H9 (cell line): Measurements from ENCODE around the gene FDX1. TPM values are rescaled to one million over a fixed set of nuclear protein-coding genes. Genes with fewer than 3 reads are reported as not detected.

Source experiments
- DNase-seq: peaks from one replicate; pipeline ENCODE4 v3.0.0-alpha.2; 2017
- H2AFZ ChIP-seq: one replicate; pipeline ENCODE4 v1.6.1; 2013; ENCODE audit warnings: mild to moderate bottlenecking, low read length, control low read depth, moderate library complexity
- H2AK5ac ChIP-seq: 2 replicates; pipeline ENCODE4 v1.6.1; 2013; ENCODE audit warnings: low read length, control low read depth, mixed read lengths; ENCODE audit not compliant: insufficient read length
- H2BK120ac ChIP-seq: one replicate; pipeline ENCODE4 v1.6.1; 2013; ENCODE audit warnings: low read depth, mild to moderate bottlenecking, low read length, control low read depth, inconsistent platforms; ENCODE audit not compliant: poor library complexity, severe bottlenecking
- H2BK12ac ChIP-seq: 2 replicates; pipeline ENCODE4 v1.6.1; 2013; ENCODE audit warnings: low read length, control low read depth, mixed read lengths, low read depth; ENCODE audit not compliant: insufficient read length
- H2BK15ac ChIP-seq: 2 replicates; pipeline ENCODE4 v1.6.1; 2013; ENCODE audit warnings: low read depth, low read length, control low read depth
- H2BK20ac ChIP-seq: one replicate; pipeline ENCODE4 v1.6.1; 2013; ENCODE audit warnings: low read depth, mild to moderate bottlenecking, low read length, control low read depth, inconsistent platforms; ENCODE audit not compliant: poor library complexity, severe bottlenecking
- H2BK5ac ChIP-seq: 2 replicates; pipeline ENCODE4 v1.6.1; 2013; ENCODE audit warnings: low read length, control low read depth, mixed read lengths; ENCODE audit not compliant: insufficient read length
- H3K14ac ChIP-seq: 2 replicates; pipeline ENCODE4 v1.6.1; 2013; ENCODE audit warnings: low read length, control low read depth; ENCODE audit not compliant: insufficient read depth
- H3K18ac ChIP-seq: 2 replicates; pipeline ENCODE4 v1.6.1; 2013; ENCODE audit warnings: low read depth, mild to moderate bottlenecking, mixed read lengths, low read length, control low read depth; ENCODE audit not compliant: insufficient read length
- H3K23ac ChIP-seq: 2 replicates; pipeline ENCODE4 v1.6.1; 2013; ENCODE audit warnings: low read length, control low read depth, mixed read lengths, low read depth; ENCODE audit not compliant: insufficient read length
- H3K23me2 ChIP-seq: 2 replicates; pipeline ENCODE4 v1.6.1; 2013; ENCODE audit warnings: low read depth, mild to moderate bottlenecking, mixed read lengths, low read length, control low read depth; ENCODE audit not compliant: insufficient read length, poor library complexity, severe bottlenecking
- H3K27ac ChIP-seq: 2 replicates; pipeline ENCODE4 v1.5.1; 2013; ENCODE audit warnings: low read length, control low read depth, mixed read lengths, low read depth; ENCODE audit not compliant: insufficient read length
- H3K27me3 ChIP-seq: 2 replicates; pipeline ENCODE4 v1.6.1; 2013; ENCODE audit warnings: low read length, control low read depth, inconsistent platforms; ENCODE audit not compliant: insufficient read depth
- H3K4ac ChIP-seq: 2 replicates; pipeline ENCODE4 v1.6.1; 2013; ENCODE audit warnings: low read depth, mild to moderate bottlenecking, control low read depth, inconsistent platforms, low read length, moderate library complexity
- H3K4me1 ChIP-seq: 2 replicates; pipeline ENCODE4 v1.6.1; 2013; ENCODE audit warnings: low read length, control low read depth, inconsistent platforms; ENCODE audit not compliant: insufficient read depth
- H3K4me2 ChIP-seq: 2 replicates; pipeline ENCODE4 v1.6.1; 2013; ENCODE audit warnings: low read length, control low read depth, mixed read lengths; ENCODE audit not compliant: insufficient read length, insufficient read depth
- H3K56ac ChIP-seq: 2 replicates; pipeline ENCODE4 v1.6.1; 2013; ENCODE audit warnings: low read depth, mild to moderate bottlenecking, mixed read lengths, low read length, control low read depth; ENCODE audit not compliant: insufficient read length
- H3K79me1 ChIP-seq: 2 replicates; pipeline ENCODE4 v1.6.1; 2013; ENCODE audit warnings: low read depth, mild to moderate bottlenecking, moderate library complexity, low read length, control low read depth, inconsistent platforms; ENCODE audit not compliant: insufficient read depth, poor library complexity, severe bottlenecking
- H3K79me2 ChIP-seq: 2 replicates; pipeline ENCODE4 v1.6.1; 2013; ENCODE audit warnings: low read length, control low read depth, inconsistent platforms; ENCODE audit not compliant: insufficient read depth
- H3K9ac ChIP-seq: 2 replicates; pipeline ENCODE4 v1.6.1; 2013; ENCODE audit warnings: low read length, control low read depth, mixed read lengths; ENCODE audit not compliant: insufficient read length; ENCODE audit errors: extremely low read depth
- H3K9me3 ChIP-seq: one replicate; pipeline ENCODE4 v1.6.1; 2013; ENCODE audit warnings: low read depth, low read length, inconsistent platforms; ENCODE audit not compliant: control insufficient read depth
- H3T11ph ChIP-seq: one replicate; pipeline ENCODE4 v1.6.1; 2013; ENCODE audit warnings: mild to moderate bottlenecking, low read length, control low read depth, inconsistent platforms
- H4K20me1 ChIP-seq: one replicate; pipeline ENCODE4 v1.6.1; 2013; ENCODE audit not compliant: control insufficient read depth, insufficient read length, insufficient read depth
- H4K5ac ChIP-seq: 2 replicates; pipeline ENCODE4 v1.6.1; 2013; ENCODE audit warnings: low read depth, mild to moderate bottlenecking, mixed read lengths, low read length, control low read depth; ENCODE audit not compliant: insufficient read length
- H4K8ac ChIP-seq: replicated peaks from 2 replicates; pipeline ENCODE4 v1.6.1; 2013; ENCODE audit warnings: low read length, control low read depth, mixed read lengths, low read depth; ENCODE audit not compliant: insufficient read length
- H4K91ac ChIP-seq: 2 replicates; pipeline ENCODE4 v1.6.1; 2013; ENCODE audit warnings: low read depth, mild to moderate bottlenecking, moderate library complexity, mixed read lengths, low read length, control low read depth; ENCODE audit not compliant: insufficient read length
- H3K27ac Mint-ChIP-seq, 3 experiments: 2 replicates in 2 of 3; 3 replicates in 1 of 3; pipeline ENCODE4 v1.8.0; 2020 to 2021; ENCODE audit warnings: mixed read lengths in 3 of 3, mild to moderate bottlenecking in 1 of 3, moderate library complexity in 1 of 3
- H3K27me3 Mint-ChIP-seq: 2 replicates; pipeline ENCODE4 v1.8.0; 2021; ENCODE audit warnings: low read depth, mild to moderate bottlenecking, moderate library complexity, mixed read lengths
- H3K36me3 Mint-ChIP-seq, 3 experiments: 2 replicates in 2 of 3; 3 replicates in 1 of 3; pipeline ENCODE4 v1.8.0; 2020 to 2021; ENCODE audit warnings: low read depth in 3 of 3, mixed read lengths in 3 of 3; ENCODE audit not compliant: insufficient read depth in 1 of 3
- H3K4me1 Mint-ChIP-seq, 2 experiments: 2 replicates each; pipeline ENCODE4 v1.8.0; 2020; ENCODE audit warnings: mixed read lengths in 2 of 2
- H3K4me3 Mint-ChIP-seq, 2 experiments: 2 replicates in 1 of 2; 3 replicates in 1 of 2; pipeline ENCODE4 v1.8.0; 2020 to 2021; ENCODE audit warnings: mild to moderate bottlenecking in 2 of 2, mixed read lengths in 2 of 2, moderate library complexity in 1 of 2
- H3K9me3 Mint-ChIP-seq, 2 experiments: 2 replicates in 1 of 2; 3 replicates in 1 of 2; pipeline ENCODE4 v1.8.0; 2020; ENCODE audit warnings: mild to moderate bottlenecking in 2 of 2, mixed read lengths in 2 of 2, moderate library complexity in 1 of 2
- total RNA-seq: library from RNA; stranded (reverse); gene quantifications from 2 replicates; pipeline ENCODE4 v1.2.1, GENCODE V29; 2021
- TF ChIP-seq, protein P1 (sequence below): fragments of 200-600 bp; sonication (generic); conservative IDR thresholded peaks from 3 replicates; pipeline ENCODE4 v1.8.0; 2021; ENCODE audit warnings: antibody characterized with exemption, mild to moderate bottlenecking

Gene FDX1
- total RNA-seq, 1 experiment from 2014 or later: 10.1 TPM

DNA sequence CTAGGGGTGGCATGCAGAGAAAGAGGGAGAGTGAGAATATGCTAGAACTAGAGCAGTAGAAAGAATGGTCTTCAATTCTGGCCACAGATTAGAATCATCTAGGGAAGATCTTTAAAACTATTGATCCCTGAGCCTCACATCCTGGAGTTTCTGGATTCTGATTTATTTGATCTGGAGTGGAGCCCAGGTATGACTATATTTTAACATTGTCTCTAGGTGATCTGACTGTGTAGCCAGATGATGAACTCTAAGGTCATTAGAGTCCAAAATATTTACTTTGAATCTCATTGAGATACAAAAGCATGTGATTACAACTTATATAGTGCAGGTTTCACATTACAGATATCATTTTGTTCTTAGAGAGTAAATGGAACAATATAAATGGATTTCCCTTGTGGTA lies 79.7 kb downstream of the FDX1 start:
- no peaks in the 10 kb centered on the region for H3K36me3 Mint-ChIP-seq
- TF ChIP-seq, protein P1, sequence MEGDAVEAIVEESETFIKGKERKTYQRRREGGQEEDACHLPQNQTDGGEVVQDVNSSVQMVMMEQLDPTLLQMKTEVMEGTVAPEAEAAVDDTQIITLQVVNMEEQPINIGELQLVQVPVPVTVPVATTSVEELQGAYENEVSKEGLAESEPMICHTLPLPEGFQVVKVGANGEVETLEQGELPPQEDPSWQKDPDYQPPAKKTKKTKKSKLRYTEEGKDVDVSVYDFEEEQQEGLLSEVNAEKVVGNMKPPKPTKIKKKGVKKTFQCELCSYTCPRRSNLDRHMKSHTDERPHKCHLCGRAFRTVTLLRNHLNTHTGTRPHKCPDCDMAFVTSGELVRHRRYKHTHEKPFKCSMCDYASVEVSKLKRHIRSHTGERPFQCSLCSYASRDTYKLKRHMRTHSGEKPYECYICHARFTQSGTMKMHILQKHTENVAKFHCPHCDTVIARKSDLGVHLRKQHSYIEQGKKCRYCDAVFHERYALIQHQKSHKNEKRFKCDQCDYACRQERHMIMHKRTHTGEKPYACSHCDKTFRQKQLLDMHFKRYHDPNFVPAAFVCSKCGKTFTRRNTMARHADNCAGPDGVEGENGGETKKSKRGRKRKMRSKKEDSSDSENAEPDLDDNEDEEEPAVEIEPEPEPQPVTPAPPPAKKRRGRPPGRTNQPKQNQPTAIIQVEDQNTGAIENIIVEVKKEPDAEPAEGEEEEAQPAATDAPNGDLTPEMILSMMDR: no peak

More for the DNA sequence above, 79.7 kb downstream of the FDX1 start:
- H3K4me1 ChIP-seq: no peaks in the 10 kb centered on the region
- no peak overlapping the region for H3K23ac ChIP-seq
- Mint-ChIP-seq H3K27ac (no peak overlapping the region), H3K27me3 (no peaks in the 10 kb centered on the region), H3K4me1 (peaks cover 0 to 2% of the 10 kb centered on the region in 2 experiments; a peak in 1 of 4 replicates), H3K4me3 (no peak overlapping the region), H3K9me3 (no peaks in the 10 kb centered on the region)
- H3K9me3 ChIP-seq: no peaks in the 10 kb centered on the region
- H3K79me2 ChIP-seq: no peaks in the 10 kb centered on the region
- no peak overlapping the region for H2BK20ac ChIP-seq
- DNase-seq: no peak
- H2BK15ac ChIP-seq: no peak overlapping the region
- H4K20me1 ChIP-seq: no peaks in the 10 kb centered on the region
- H3K56ac ChIP-seq: no peak overlapping the region
- no peaks in the 10 kb centered on the region for H3K23me2 ChIP-seq
- no peak overlapping the region for H2AFZ ChIP-seq
- H4K8ac ChIP-seq: no peak overlapping the region
- H3K79me1 ChIP-seq: no peaks in the 10 kb centered on the region
- H3K18ac ChIP-seq: no peak overlapping the region
- no peak overlapping the region for H3K9ac ChIP-seq
- no peaks in the 10 kb centered on the region; the same call in 1 of the 2 replicates for H3K27me3 ChIP-seq
- H4K91ac ChIP-seq: no peak overlapping the region
- no peak overlapping the region for H3T11ph ChIP-seq
- no peak overlapping the region for H2BK120ac ChIP-seq
- no peak overlapping the region for H2BK5ac ChIP-seq
- H3K4me2 ChIP-seq: no peak overlapping the region
- no peak overlapping the region for H3K14ac ChIP-seq
- no peak overlapping the region for H4K5ac ChIP-seq
- no peak overlapping the region for H2BK12ac ChIP-seq
- no peak overlapping the region for H3K27ac ChIP-seq
- no peak overlapping the region for H3K4ac ChIP-seq
- H2AK5ac ChIP-seq: no peak overlapping the region
